ENCODE measurements around the gene NEMP1.
"Not testable (repeated sequence)": the region's sequence is repeated elsewhere in the genome, so short reads cannot be mapped to it uniquely, and the experiment has no call there.

The NEMP1 gene

GRCh38 chr12:57057067-57057751 lies 21.4 kb downstream of the NEMP1 start:
- DNase-seq (ENCODE audit: low read depth in 3 of 3, low spot score in 1 of 3): no peak

DNA sequence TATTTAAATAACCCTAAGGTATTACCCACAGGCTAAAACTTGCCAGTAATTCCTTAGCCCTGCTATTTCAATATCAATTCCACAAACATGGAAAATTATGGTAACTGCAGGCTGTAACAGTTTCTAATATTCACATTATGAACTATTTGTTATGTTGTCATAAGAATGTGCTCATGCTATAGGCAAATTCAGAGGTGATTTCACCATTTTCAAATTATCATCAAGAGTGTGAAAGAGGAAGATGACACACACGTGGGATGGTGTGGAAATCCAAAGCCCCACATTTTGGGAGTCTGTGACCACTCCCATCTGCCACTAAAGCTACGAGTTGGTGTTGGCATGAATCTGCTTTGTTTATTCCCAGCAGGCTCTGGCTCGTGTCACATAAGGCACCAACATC lies 22.8 kb downstream of the NEMP1 start:
- DNase-seq (ENCODE audit: low read depth in 3 of 3, low spot score in 1 of 3): no peak

GRCh38 chr12:57053901-57054300 lies 24.7 kb downstream of the NEMP1 start:
- DNase-seq (ENCODE audit: low read depth in 3 of 3, low spot score in 1 of 3): not testable (repeated sequence)

DNA sequence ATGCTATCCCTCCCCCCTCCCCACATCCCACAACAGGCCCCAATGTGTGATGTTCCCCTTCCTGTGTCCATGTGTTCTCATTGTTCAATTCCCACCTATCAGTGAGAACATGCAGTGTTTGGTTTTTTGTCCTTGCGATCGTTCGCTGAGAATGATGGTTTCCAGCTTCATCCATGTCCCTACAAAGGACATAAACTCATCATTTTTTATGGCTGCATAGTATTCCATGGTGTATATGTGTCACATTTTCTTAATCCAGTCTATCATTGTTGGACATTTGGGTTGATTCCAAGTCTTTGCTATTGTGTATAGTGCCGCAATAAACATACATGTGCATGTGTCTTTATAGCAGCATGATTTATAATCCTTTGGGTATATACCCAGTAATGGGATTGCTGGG lies 25.4 kb downstream of the NEMP1 start:
- not testable (repeated sequence) for DNase-seq (ENCODE audit: low read depth in 3 of 3, low spot score in 1 of 3)

GRCh38 chr12:57051011-57051410 lies 27.6 kb downstream of the NEMP1 start:
- no peak for DNase-seq (ENCODE audit: low read depth in 3 of 3, low spot score in 1 of 3)

DNA sequence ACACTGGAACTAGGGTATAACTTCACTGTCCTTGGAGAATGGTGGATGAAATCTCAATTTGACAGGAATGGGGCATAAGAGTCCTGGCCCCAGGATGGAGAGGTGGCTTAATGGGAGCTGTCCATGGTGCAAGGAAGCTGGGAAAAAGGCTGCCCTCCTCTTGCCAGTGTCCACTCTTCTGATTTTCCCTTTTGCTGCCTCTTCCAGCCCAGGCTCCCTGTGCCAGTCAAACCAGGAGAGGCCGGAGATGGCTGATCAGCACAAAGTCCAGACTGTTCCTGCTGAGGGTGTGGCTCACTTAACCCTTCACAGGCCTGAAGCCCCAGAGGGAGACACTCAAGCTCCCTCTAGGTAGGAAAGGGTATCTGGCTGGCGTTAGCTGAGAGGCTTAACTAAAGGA lies 28.7 kb downstream of the NEMP1 start, which contains the start of gene MYO1A:
Gene MYO1A, minus strand, starts transcription at position 240 of the 400 bp plus-strand sequence. CDS start 1,806 bp downstream, outside the sequence.
- DNase-seq (ENCODE audit: low read depth in 3 of 3, low spot score in 1 of 3): no peak

GRCh38 chr12:57049119-57049446 lies 29.5 kb downstream of the NEMP1 start:
- DNase-seq (ENCODE audit: low read depth in 3 of 3, low spot score in 1 of 3): no peak

DNA sequence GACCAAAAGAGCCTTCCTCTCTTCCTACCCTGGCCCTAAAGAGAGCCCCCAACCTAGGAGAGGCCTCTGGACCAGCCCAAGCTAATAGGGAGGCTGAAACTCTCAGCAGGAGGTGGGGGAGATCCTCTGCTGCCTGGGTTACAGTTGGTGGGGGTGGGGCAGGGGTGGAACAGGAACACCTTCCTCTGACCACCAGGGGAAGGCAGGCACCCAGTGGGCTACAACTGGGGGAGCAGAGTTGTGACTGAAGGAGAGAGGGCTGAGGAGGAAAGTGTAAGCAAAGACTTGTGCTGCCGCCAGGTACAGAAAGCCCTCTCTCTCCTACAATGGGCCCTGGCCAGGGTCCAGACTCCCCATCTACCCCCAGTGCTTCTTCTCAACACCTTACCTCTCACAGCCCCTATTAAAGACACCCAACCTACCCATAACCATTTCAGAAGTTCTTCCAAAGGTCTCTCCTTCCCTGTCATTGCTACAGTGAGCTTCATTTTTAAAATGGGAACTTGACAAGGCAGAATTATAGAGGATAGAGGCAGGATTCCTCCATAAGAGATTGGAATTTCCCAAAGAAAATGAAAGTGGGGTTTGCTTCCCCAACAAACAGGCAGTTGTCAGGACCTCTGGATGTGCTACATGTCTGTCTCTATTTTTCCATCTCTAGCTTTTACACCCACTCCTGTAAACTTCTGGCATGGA lies 30.0 kb downstream of the NEMP1 start:
- DNase-seq (ENCODE audit: low read depth in 3 of 3, low spot score in 1 of 3): no peak

DNA sequence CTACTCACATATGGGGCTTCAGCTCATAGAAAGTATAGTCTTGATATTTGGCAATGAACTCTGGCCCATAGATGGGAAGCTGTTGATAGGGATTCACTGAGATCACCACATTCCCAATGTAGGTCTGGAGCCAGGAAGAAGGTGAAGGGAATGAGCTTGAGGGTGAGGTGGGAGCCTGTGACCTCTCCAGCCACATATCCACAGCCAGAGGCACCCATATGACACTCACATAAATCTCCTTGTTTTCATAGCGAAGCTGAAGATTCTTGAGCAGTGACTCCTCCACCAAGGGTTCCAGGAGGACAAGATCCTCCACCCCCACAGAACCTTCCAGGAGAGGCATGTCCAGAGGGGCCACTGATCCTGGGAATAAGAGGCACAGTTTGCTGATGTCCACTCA lies 30.6 kb downstream of the NEMP1 start:
- no peak for DNase-seq (ENCODE audit: low read depth in 3 of 3, low spot score in 1 of 3)

DNA sequence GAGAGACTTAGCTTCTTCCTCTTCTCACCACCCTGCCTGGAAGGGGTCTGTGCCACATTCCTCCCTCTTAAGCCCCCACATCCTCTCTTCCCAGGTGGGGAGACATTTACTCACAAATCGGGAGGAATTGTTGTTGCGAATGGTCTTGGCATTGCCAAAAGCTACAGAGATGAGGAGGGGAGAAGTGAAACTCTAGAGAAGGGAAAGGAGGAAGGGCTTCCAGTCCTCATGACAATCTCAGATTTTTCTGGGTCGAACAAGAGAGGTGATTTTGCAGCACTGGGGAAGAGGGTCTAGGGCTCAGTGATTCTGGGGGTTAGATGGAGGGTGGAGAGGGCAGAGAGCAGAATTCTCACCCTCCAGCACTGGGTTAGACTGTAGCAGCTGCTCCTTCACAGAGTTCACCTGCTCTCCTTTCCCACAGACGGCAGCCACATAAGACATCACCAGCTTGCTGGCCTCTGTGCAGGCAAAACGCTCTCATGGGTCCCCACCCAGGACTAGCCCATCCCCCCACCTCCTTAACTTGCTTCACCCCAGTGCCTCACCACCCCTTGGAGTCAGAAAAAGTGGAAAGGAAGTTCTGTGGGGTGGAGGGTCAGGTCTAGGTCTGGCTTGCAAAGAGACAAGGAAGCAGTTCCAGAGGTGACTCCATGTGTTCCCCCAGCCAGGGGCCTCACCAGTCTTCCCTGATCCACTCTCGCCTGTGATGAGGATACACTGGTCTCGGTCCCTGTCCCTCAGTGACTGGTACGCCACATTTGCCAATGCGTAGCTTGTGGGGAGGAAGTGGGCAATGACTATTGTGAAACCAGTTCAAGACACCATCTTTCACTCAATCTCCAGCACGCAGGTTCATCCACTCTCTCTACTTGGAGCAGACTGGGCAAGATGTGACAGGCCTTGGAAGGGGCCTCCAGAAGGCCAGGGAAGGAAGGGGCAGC lies 31.4 kb downstream of the NEMP1 start:
- DNase-seq (ENCODE audit: low read depth in 3 of 3, low spot score in 1 of 3): no peak

GRCh38 chr12:57046086-57046791 lies 32.4 kb downstream of the NEMP1 start:
- DNase-seq (ENCODE audit: low read depth in 3 of 3, low spot score in 1 of 3): no peak

DNA sequence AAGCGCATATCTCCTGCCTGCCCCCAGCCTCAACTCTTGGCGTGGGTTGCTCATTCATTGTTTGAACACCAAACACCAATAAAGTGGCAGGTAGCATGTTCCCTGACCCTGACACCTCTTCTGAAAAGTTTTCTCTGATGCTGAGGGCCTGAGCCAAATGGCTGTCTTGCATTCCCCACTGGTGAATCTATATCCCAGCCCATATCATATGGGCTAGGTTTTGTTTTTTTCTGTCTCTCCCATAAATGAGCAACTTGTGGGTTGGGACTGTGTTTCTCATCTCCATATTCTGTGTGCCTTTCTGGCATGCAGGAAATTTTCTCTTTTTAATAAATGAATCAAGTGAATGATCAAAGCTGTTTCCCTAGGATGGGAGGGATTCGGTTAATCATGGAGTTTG lies 33.7 kb downstream of the NEMP1 start:
- DNase-seq (ENCODE audit: low read depth in 3 of 3, low spot score in 1 of 3): no peak

- DNase-seq (ENCODE audit: low read depth in 3 of 3, low spot score in 1 of 3): no peak
Measured at GRCh38 chr12:57044468-57044867, 34.1 kb downstream of the NEMP1 start.

GRCh38 chr12:57042695-57043094 lies 35.9 kb downstream of the NEMP1 start:
- DNase-seq (ENCODE audit: low read depth in 3 of 3, low spot score in 1 of 3): no peak

DNA sequence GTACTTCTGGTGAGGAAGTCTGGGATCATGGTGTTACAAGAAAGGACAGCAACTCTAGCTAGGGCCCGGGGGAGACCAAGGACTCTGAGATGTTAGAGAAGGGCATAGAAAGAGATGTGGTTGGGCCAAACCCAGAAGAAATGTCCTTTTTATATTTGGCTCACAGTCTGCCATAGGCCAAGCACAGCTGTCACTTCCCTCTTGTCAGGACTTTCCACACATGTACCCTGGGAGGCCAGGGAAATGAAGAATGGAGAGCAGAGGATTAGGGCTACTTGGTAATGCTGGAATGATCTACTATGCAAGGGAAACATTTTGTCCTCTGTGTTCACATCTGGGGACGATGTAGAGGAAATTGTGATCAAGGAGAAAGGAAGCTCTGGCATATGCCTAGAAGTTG lies 37.8 kb downstream of the NEMP1 start:
- no peak for DNase-seq (ENCODE audit: low read depth in 3 of 3, low spot score in 1 of 3)

DNA sequence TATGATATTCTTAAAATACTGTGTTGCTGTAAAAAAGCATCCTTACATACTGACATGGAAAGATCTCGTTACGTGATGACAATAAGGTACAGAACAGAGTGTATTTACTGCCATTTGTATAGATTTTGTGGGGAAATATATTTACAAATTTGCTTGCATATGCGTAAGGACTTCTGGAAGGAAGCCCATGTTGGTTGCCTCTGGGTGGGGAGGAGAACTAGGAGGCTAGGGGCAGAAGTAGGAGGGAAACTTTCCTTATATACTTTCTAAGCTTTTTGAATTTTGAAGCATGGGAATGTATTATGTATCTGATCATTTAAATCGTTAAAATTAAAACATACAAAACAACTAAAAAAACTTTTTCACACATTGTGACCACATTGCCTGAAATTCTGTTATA lies 38.4 kb downstream of the NEMP1 start:
- DNase-seq (ENCODE audit: low read depth in 3 of 3, low spot score in 1 of 3): no peak

DNA sequence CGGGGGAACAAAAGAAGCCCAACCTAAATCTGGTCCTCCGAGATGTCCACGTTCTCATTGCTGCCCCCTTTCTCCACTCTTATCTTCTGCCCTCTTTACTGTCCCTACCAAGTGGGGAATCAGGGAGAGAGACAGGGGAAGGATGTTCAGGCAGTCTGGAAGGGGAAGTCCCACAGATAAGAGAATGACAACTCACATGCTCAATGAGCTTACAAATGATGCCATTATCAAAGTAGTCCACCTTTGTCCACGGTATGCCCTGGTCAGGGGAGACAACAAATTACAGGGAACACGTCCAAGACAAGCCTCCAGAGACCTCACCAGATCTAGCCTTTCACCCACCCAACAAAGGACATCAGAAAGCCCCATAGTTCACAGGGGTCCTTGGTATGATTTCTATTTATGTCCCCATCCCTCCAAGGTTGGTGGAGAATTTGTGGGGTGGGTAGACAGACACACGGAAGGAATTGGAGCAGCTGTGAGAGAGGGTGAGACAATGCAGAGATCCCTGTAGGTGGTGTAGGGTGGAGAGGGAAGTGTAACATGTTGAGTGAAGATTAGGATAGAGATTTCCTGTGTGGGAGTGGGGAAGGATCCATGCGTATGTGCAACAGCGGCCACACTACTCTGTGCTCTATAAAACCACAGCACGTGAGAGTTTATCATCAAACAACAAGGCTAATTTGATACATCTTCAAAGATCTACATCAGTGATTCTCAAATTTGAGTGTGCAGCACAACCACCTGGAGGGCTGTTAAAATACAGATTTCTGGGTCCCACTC lies 39.4 kb downstream of the NEMP1 start:
- no peak for DNase-seq (ENCODE audit: low read depth in 3 of 3, low spot score in 1 of 3)

- DNase-seq (ENCODE audit: low read depth in 3 of 3, low spot score in 1 of 3): no peak
Measured at GRCh38 chr12:57037264-57037663, 41.3 kb downstream of the NEMP1 start.

DNA sequence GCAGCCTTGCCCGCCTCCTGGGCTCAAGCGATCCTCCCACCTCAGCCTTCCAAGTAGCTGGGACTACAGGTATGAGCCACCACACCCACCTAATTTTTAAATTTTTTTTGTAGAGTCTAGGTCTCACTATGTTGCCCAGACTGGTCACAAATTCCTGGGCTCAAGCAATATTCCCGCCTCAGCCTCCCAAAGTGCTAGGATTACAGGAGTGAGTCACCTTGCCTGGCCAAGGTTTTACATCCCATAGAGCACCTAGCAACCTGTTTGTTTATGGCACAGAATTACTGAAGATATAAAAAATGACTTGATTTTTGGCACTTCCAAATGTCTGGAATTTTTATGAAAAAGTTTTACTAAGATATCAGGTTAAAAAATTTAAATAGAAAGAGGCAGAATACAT lies 45.2 kb downstream of the NEMP1 start:
- no peak for DNase-seq (ENCODE audit: low read depth in 3 of 3, low spot score in 1 of 3)

DNA sequence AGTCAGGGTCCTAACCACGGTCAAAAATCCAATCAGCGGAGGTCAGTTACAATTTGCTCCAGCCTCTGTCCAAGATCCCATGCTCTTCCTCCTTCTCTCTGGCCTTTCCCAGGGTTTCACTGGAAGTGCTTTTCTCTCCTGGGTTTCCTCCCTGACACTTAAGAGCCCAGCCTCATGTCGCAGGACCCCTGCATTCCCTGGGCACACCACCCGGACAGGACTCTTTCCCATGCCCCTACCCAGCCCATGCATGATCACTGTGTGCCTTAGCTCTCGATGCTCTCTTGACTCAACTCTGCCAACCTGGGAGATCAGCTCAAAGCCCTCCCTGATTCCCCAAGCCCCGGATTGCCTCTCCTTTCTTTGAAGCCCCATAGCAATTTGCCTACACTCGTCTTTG lies 46.8 kb downstream of the NEMP1 start:
- no peak for DNase-seq (ENCODE audit: low read depth in 3 of 3, low spot score in 1 of 3)

All from stimulated activated CD4-positive, alpha-beta T cell treated with anti-CD3 and anti-CD28 coated beads, TNF-alpha, amount 100 ng/mL, for 1 hour (primary cell).